GM12878 (cell line): ENCODE measurements around the gene DCTN5. TPM values are rescaled to one million over a fixed set of nuclear protein-coding genes. Genes with fewer than 3 reads are reported as not detected.

Experiments
- ATAC-seq: fragments of 200-7000 bp; cut with Tn5 transposase; 3 replicates; pipeline ENCODE4 v1.9.1; 2020; ENCODE audit warnings: mild to moderate bottlenecking, moderate library complexity
- BruUV-seq: library from RNA; stranded (reverse); fragments of 400-500 nt; replicated peaks from 2 replicates; lab custom pipeline; 2021; lab: Mats Ljungman, UMichigan
- CTCF ChIA-PET: fragments of 300-600 bp; sonication (Branson Sonifier 250); formaldehyde crosslinking; extraction: SDS; loops from one replicate; lab custom pipeline; 2021; ENCODE audit warnings: inconsistent platforms; lab: Yijun Ruan, JAX
- POLR2A ChIA-PET: fragments of 350-600 bp; formaldehyde crosslinking; extraction: SDS; loops from one replicate; lab custom pipeline; 2021; ENCODE audit warnings: inconsistent platforms; lab: Charles Lee
- RAD21 ChIA-PET: fragments of 300-600 bp; sonication (Branson Sonifier 250); formaldehyde crosslinking; loops from one replicate; lab custom pipeline; 2023; ENCODE audit warnings: antibody characterized with exemption; ENCODE audit not compliant: unreplicated experiment; lab: Charles Lee
- SMC1A ChIA-PET: fragments of 300-600 bp; sonication (Branson Sonifier 250); formaldehyde crosslinking; loops from one replicate; lab custom pipeline; 2023; ENCODE audit not compliant: unreplicated experiment, uncharacterized antibody; lab: Charles Lee
- DNase-seq: peaks from one replicate; pipeline ENCODE4 v3.0.0-alpha.2; 2011; ENCODE audit warnings: low read depth, low spot score
- FAIRE-seq: peaks from 3 replicates; lab custom pipeline; 2011; peaks lifted over from hg19 to GRCh38; lab: Jason Lieb, UNC
- H2AFZ ChIP-seq: 2 replicates; pipeline ENCODE4 v1.6.0; 2011; ENCODE audit warnings: low read depth, low read length, control low read depth; ENCODE audit not compliant: control insufficient read depth
- H3K27ac ChIP-seq: 2 replicates; pipeline ENCODE4 v1.5.1; 2011; ENCODE audit warnings: control low read depth; ENCODE audit not compliant: control insufficient read depth, insufficient read depth
- H3K27me3 ChIP-seq, 2 experiments: replicated peaks in 1 of 2; 2 replicates each; pipeline versions ENCODE4 v1.6.0 to v1.6.1; 2011; ENCODE audit warnings: low read length in 1 of 2; ENCODE audit not compliant: control insufficient read depth in 2 of 2, insufficient read depth in 2 of 2
- H3K36me3 ChIP-seq, 2 experiments: 2 replicates each; pipeline ENCODE4 v1.5.1; 2011; ENCODE audit warnings: low read length in 1 of 2; ENCODE audit not compliant: control insufficient read depth in 2 of 2, insufficient read depth in 2 of 2
- H3K4me1 ChIP-seq: 2 replicates; pipeline ENCODE4 v1.6.1; 2011; ENCODE audit warnings: mild to moderate bottlenecking, low read length, moderate library complexity, mixed read lengths; ENCODE audit not compliant: control insufficient read depth, insufficient read depth
- H3K4me2 ChIP-seq: 2 replicates; pipeline ENCODE4 v1.6.0; 2011; ENCODE audit warnings: control low read depth; ENCODE audit not compliant: control insufficient read depth, insufficient read depth
- H3K4me3 ChIP-seq: fragments of 200-600 bp; sonication (generic); 2 replicates; pipeline ENCODE4 v1.5.1; 2016
- H3K79me2 ChIP-seq: 2 replicates; pipeline ENCODE4 v1.6.0; 2011; ENCODE audit warnings: low read length; ENCODE audit not compliant: control insufficient read depth, insufficient read depth
- H3K9ac ChIP-seq: 2 replicates; pipeline ENCODE4 v1.8.0; 2011; ENCODE audit warnings: low read length, control low read depth, mixed read lengths; ENCODE audit not compliant: control insufficient read depth, insufficient read depth
- H3K9me3 ChIP-seq: replicated peaks from 3 replicates; pipeline ENCODE4 v1.5.1; 2011; ENCODE audit warnings: mild to moderate bottlenecking, low read length; ENCODE audit not compliant: control insufficient read depth, insufficient read depth
- H4K20me1 ChIP-seq: 2 replicates; pipeline ENCODE4 v1.6.0; 2011; ENCODE audit not compliant: control insufficient read depth, insufficient read depth
- BRCA1 ChIP-seq: IDR thresholded peaks from 2 replicates; pipeline ENCODE4 v1.6.1; 2011; ENCODE audit warnings: low read depth, low read length, improper control_type of control experiment
- CBFB ChIP-seq: IDR thresholded peaks from 2 replicates; pipeline ENCODE4 v1.6.1; 2016; ENCODE audit warnings: antibody characterized with exemption, low read depth
- HDAC2 ChIP-seq: fragments of 200-600 bp; sonication (generic); IDR thresholded peaks from 2 replicates; pipeline ENCODE4 v1.6.1; 2017
- IKZF1 ChIP-seq: fragments of 450-650 bp; conservative IDR thresholded peaks from 2 replicates; pipeline ENCODE4 v1.6.1; 2017; ENCODE audit warnings: antibody characterized with exemption, mild to moderate bottlenecking
- MYC ChIP-seq: IDR thresholded peaks from 2 replicates; pipeline ENCODE4 v1.6.1; 2011; ENCODE audit warnings: mild to moderate bottlenecking, low read length, moderate library complexity, inconsistent platforms; ENCODE audit not compliant: insufficient read depth, insufficient replicate concordance, insufficient read length, severe bottlenecking
- RAD21 ChIP-seq: IDR thresholded peaks from 2 replicates; pipeline ENCODE4 v1.6.1; 2011; ENCODE audit warnings: mild to moderate bottlenecking, low read depth, low read length, moderate library complexity; ENCODE audit not compliant: insufficient read depth
- RBBP5 ChIP-seq: fragments of 200-600 bp; sonication (generic); conservative IDR thresholded peaks from 2 replicates; pipeline ENCODE4 v1.6.1; 2016
- SREBF2 ChIP-seq: IDR thresholded peaks from 2 replicates; pipeline ENCODE4 v1.6.1; 2012; ENCODE audit warnings: mild to moderate bottlenecking, low read length
- STAT3 ChIP-seq: IDR thresholded peaks from 2 replicates; pipeline ENCODE4 v1.6.1; 2011; ENCODE audit warnings: low read depth, low read length, improper control_type of control experiment
- TBL1XR1 ChIP-seq: IDR thresholded peaks from 2 replicates; pipeline ENCODE4 v1.6.1; 2012; ENCODE audit warnings: low read depth, low read length, improper control_type of control experiment
- WGBS: methylation state at CpG from one replicate; pipeline ENCODE4 v1.1.6; 2016; ENCODE audit warnings: low lambda C conversion rate; ENCODE audit not compliant: insufficient replicate concordance, insufficient coverage; ENCODE audit errors: missing lambda C conversion rate; 5-methylcytosine and 5-hydroxymethylcytosine counted together
- in situ Hi-C: fragments of 300-500 bp; cut with MboI; formaldehyde crosslinking; loops from 9 replicates; pipeline ENCODE4 v1.14.3; 2018; ENCODE audit warnings: mixed read lengths
- intact Hi-C: fragments of 100-400 bp; cut with micrococcal nuclease; formaldehyde crosslinking; loops from one replicate; pipeline ENCODE4 v1.14.2; 2022; ENCODE audit not compliant: unreplicated experiment
- polyA plus RNA-seq, 11 experiments: library from polyadenylated mRNA; depleted of rRNA in 4 of 11; unstranded in 6 of 11; stranded (reverse) in 5 of 11; fragments of >200 nt; fragmentation: Nextera tagmentation in 4 of 11; fragmentation: Illumina TruSeq in 1 of 11; extraction: Ambion mirVana in 4 of 11; extraction: Trizol in 1 of 11; gene quantifications; 1 replicate in 1 of 11; 2 replicates in 10 of 11; pipeline versions ENCODE4 v1.2.1 to v1.2.3, GENCODE V29; 2011 to 2016; ENCODE audit warnings: inconsistent platforms in 2 of 11, missing spikeins in 2 of 11, low read depth in 1 of 11
- total RNA-seq, 4 experiments: library from RNA; depleted of rRNA in 3 of 4; stranded (reverse); fragments of >200 nt in 3 of 4; fragmentation: Illumina TruSeq in 1 of 4; extraction: Trizol in 1 of 4; gene quantifications; 2 replicates each; pipeline versions ENCODE4 v1.2.1 to v1.2.3, GENCODE V29; 2013 to 2021
- TF ChIP-seq, protein P1 (sequence below): fragments of 450-650 bp; IDR thresholded peaks from 2 replicates; pipeline ENCODE4 v1.6.1; 2017; ENCODE audit warnings: mild to moderate bottlenecking, low read depth, inconsistent platforms; ENCODE audit not compliant: poor library complexity, severe bottlenecking

The DCTN5 gene
- total and polyA plus RNA-seq, 10 of the 15 experiments (the other 5 are each of a cell fraction or from before 2014, with no cell fraction given), result 49.1 to 153 (median 81.4) TPM

DNA sequence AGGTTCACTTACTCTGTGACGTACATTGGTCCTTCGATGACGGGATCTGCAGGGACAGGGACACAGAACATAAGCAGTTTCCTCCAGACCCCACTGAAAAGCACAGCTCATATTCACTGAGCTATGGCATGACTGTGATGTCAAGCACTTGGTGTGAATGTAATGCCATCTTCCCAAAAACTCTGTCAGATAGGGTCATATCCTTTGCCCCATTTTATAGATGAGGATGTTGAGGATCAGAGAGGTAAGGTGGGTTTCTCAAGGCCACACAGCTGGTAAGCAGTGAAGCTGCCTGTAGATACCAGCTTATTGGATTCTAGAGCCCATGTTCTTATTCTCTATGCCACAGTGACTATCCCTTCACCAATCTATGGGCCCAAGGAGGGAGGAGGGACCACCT lies 69.2 kb downstream of the DCTN5 start:
- 50% methylated on average over 3 of the region's 3 CpGs for WGBS
- Histone ChIP-seq H3K27me3 (peaks cover 0 to 2% of the 10 kb centered on the region in 2 experiments; a peak in 1 of 4 replicates), H3K4me3 (no peak overlapping the region), H3K9me3 (peaks cover 10% of the 10 kb centered on the region; the same call in 2 of the 3 replicates), H3K4me2 (no peak overlapping the region), H3K79me2 (no peaks in the 10 kb centered on the region), H2AFZ (no peak overlapping the region), H3K9ac (no peak overlapping the region), H4K20me1 (no peaks in the 10 kb centered on the region), H3K4me1 (no peaks in the 10 kb centered on the region), H3K36me3 (no peaks in the 10 kb centered on the region), H3K27ac (no peak overlapping the region)
- SMC1A ChIA-PET, result no interaction called here
- intact Hi-C loops (no loop called here), in situ Hi-C loops (no loop called here)
- RAD21 ChIA-PET, result no interaction called here
- FAIRE-seq (no peak), ATAC-seq (no peak), DNase-seq (no peak)
- TF ChIP-seq CBFB (no peak), STAT3 (no peak), BRCA1 (no peak), RBBP5 (no peak), SREBF2 (no peak), MYC (no peak), HDAC2 (no peak), TBL1XR1 (no peak), RAD21 (no peak), IKZF1 (no peak)
- TF ChIP-seq, protein P1, sequence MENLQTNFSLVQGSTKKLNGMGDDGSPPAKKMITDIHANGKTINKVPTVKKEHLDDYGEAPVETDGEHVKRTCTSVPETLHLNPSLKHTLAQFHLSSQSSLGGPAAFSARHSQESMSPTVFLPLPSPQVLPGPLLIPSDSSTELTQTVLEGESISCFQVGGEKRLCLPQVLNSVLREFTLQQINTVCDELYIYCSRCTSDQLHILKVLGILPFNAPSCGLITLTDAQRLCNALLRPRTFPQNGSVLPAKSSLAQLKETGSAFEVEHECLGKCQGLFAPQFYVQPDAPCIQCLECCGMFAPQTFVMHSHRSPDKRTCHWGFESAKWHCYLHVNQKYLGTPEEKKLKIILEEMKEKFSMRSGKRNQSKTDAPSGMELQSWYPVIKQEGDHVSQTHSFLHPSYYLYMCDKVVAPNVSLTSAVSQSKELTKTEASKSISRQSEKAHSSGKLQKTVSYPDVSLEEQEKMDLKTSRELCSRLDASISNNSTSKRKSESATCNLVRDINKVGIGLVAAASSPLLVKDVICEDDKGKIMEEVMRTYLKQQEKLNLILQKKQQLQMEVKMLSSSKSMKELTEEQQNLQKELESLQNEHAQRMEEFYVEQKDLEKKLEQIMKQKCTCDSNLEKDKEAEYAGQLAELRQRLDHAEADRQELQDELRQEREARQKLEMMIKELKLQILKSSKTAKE, result no peak
- CTCF ChIA-PET, result no interaction called here
- POLR2A ChIA-PET, result no interaction called here
- no TSS peak for BruUV-seq
